Placental pericyte (primary cell): Measurements from ENCODE around the gene CDKAL1. TPM values are rescaled to one million over a fixed set of nuclear protein-coding genes. Genes with fewer than 3 reads are reported as not detected.

Source experiments
- small RNA-seq: library from RNA; depleted of rRNA; stranded (forward); fragments of <200 nt; gene quantifications from one replicate; pipeline ENCODE3, GENCODE V24; 2012; ENCODE audit warnings: low replicate concordance
- total RNA-seq: library from RNA; depleted of rRNA; stranded (reverse); fragments of >200 nt; gene quantifications from 2 replicates; pipeline ENCODE4 v1.2.3, GENCODE V29; 2012

The CDKAL1 gene
- 14.4 and 30.5 TPM in 2 replicates for total RNA-seq

DNA sequence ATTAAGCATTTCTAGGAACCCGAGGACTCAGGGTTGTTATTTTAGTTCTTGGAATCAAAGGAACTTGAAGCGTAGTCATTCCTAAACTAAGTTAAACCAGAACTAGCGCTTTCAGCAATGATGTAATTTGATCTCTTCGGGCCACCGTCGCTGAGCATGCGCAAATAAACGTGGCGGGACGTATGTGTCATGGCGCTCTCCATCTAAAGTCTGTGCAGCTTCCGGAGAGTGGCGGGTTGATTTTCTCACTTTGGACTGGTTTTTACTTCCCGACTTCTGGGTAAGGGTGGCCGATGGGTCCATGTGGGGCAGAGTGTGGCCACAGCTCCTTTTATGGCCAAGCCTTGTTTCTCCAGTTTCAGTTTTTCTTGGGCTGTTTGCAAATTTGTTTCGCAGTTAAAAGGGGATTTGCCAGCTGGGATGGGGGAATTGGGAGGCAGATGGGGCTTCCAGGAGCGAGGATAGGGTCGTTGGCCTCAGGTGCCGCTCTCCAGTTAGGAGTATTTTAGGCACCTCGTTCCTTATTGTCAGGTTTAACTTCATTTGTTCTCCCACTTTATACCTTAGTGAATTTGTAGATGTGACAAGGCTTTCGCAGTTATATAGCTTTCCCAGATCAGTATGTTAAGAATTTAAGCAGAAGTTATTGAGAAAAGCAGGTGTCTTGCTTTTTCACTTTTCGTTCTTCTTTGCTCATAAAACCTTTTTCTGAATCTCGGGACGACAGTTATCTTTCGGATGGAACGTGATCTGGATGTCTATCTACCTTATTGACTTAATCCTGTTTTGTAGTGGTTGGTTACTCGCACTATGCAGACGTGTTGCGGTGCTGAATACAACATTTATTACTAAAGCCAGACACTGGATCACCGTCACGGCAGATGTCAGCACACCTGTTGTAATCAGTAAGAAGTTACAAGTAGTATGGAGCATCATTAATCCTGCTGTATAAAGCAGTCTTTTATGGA is at the start of gene CDKAL1:
Gene CDKAL1, plus strand, starts transcription at position 163 of the 968 bp plus-strand sequence. CDS start 11,894 bp downstream, outside the sequence.

Small RNAs within 50 kb of the gene (small RNA-seq; reads per million reads assigned to genes)
- gene RF00019 (not detected), gene RNU6-150P (not detected)

Other genes starting within 250 kb of the CDKAL1 start
- 9.8 and 17.0 TPM in 2 replicates for gene E2F3, start 132.6 kb upstream of the CDKAL1 start, total RNA-seq